GM19035 (cell line): Measurements from ENCODE around the gene ZNF221.
"Not testable (repeated sequence)": the region's sequence is repeated elsewhere in the genome, so short reads cannot be mapped to it uniquely, and the experiment has no call there.

Experiments used
- ATAC-seq: cut with Tn5 transposase; IDR thresholded peaks from one replicate; pipeline ENCODE4 v1.9.1; 2021; ENCODE audit not compliant: unreplicated experiment

Gene ZNF221

DNA sequence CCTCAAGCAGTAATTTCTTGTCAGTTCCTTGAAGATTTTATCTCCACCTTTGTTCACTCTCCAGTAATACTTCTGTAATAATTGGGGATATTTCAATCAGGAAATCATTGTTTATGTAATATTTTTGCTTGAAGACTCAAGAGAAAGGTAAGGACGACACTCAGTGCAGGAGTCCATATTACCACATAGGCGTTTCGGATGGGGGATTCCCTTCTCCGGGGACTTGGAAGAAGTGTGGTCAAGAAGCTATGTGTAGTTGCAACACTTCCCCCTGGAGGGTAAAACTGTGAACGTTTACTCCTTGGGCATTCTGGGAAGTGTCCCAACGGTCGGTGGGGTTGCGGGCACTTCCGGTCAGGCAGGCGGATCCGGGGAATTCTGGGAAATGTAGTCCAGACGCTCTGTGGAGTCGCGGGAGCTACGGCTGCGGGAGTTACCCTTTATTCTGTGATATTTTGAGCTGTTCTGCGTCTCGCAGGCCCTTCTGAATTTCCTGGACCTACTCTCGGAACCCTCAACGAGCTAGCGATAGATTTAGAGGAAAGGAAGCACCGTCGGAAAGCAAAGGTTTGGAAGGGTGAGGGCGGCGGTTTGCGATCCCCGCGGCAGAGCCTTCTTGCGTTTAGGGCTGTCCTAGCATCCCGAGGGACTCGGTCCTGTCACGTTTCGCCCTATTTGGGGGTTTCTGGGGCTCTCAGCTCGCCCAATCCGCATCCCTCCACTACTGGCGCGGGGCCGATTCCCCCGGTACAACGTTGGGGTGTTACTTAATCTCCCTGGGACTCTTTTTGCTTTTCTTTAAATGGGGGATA, at the start of gene ZNF221:
Gene ZNF221, plus strand, starts transcription at position 395 of the 812 bp plus-strand sequence. CDS start 11,499 bp downstream, outside the sequence.
- peak; percentile 90 for ATAC-seq

DNA sequence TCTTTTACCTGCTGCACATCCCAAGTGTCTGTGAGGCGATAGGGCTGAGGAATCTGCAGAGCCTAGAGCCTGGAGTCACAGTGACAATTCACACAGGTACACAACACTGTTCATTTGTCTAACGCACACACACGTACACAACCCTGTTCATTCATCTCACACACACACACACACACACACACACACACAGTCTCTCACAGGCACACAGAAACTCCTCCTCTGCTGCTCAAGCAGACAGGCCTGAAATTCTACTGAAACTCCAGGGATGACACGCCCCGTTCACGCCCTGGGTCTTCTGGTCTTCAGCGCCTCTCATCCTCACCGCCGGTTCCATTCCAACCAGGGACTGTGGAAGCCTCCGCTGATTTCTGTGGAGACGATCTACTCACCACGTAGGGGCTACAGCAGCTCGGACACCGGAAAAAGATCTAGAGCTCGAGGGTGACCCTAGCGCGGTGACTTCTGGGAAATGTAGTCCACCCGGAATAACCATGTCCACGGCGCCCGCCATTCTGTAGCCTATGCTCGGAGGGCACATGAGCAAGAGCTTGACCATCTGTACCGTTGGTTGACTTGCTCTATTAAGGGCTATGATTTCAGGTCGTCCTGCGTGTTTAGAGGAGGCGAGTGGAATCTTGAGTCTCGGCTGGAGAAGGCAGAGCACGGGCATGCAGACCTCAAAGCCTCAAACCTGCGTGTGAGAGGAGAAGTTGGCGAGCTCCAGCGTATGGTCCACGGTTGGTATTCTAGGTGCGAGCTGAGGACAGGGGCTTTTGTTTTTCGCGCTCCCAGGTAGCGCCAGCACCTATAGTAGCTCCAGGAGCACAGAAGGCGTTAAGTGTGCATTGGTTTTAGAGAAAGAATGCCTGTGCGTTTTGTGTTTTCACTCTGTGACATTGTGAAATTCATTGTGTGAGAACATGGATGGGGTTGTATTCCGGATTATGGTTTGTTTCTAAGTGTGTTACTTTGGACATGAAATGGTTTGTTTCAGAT, 49.3 kb upstream of the ZNF221 start:
- peak; percentile 71 for ATAC-seq

DNA sequence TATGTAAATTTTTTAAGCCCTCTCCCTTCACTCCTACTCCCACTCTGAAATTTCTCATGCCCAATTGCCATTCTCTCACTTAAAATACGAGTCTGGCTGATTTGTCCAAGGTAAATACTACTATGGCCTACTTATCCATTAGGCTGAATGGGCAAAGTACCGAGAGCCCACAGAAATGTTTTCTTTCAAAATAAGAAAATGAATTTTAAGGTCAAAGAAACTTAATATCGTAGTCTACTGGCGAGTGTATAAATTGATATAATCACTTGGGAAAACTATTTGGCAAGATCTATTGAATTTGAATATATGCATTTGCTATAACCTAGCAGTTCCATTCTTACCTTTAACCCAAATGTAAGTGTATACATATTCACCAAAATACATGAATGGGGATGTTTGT, 48.6 kb upstream of the ZNF221 start:
- ATAC-seq, result no peak

DNA sequence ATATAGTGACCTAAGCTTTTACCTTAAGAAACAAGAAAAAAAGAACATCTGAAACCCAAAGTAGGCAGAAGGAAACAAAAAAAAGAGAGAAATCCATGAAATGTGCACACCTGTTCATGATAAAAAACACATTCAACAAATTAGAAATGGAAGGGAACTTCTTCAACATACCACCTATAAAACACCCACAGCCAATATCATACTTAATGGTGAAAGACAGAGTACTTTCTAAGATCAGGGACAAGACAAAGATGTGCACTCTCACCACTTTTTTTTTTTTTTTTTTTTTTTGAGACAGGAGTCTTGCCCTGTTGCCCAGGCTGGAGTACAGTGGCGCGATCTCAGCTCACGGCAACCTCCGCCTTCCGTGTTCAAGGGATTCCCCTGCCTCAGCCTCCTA, 45.1 kb upstream of the ZNF221 start:
- ATAC-seq, result no peak

DNA sequence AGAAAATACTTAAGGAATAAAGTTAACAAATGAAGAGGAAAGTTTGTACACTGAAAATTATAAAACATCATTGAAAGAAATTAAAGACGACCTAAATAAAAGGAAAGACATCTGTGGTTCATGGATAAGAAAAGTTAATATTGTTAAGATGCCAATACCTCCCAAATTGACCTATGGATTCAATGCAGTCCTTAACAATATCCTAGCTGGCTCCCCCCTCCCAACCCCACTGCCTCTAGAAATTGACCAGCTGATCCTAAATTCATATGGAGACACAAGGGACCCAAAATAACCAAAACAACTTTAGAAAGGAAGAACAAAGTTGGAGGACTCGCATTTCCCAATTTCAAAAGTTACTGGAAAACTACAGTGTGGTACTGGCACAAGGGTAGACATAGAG, 44.3 kb upstream of the ZNF221 start:
- no peak for ATAC-seq

DNA sequence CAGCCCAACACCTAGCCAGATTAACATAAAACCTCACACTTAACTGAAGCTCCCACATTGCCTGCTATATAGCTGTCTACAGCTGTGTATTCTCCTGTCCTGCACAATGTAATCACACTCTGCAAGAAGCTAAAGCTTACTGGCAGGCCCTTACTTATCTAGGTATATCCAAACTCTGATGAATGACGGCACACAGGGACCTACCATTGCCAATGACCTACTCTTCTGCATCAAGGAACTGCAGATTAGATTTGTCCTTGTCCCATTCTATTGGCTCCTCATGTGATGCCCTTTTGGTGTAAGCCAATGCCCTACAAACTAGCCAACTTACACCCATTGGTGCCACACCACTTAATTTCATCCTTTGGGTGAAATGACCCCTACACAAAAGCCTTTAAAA, 42.4 kb upstream of the ZNF221 start:
- no peak for ATAC-seq

DNA sequence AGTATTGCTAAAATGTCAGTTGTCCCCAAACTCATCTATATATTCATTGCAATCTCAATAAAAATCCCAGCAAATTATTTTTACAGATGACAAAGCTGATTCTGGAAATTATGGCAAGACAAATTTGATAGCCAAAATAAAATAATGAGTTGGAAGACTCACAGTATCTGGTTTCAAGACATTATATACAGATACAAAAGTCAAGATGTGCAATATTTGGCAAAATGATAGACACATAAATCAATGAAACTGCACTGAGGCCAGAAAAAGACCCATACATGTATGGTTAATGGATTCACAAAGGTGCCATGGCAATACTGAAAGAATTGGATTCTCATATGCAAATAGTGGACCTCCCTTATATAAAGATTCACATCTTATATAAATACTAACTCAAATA, 40.1 kb upstream of the ZNF221 start:
- no peak for ATAC-seq

DNA sequence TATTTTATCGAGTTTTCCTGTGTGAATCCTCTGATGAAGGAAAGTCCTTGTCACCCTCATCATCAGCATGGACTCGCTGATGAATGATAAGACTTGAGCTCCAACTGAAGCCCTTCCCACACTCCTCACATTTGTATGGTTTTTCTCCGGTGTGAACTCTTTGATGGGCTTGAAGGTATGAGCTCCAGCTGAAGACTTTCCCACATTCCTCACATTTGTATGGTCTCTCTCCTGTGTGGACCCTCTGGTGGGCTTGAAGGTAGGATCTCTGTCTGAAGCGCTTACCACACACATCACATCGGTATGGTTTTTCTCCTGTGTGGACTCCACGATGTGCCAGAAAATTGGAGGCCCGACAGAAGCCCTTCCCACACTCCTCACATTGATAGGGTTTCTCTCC, 37.6 kb upstream of the ZNF221 start:
- ATAC-seq, result no peak

DNA sequence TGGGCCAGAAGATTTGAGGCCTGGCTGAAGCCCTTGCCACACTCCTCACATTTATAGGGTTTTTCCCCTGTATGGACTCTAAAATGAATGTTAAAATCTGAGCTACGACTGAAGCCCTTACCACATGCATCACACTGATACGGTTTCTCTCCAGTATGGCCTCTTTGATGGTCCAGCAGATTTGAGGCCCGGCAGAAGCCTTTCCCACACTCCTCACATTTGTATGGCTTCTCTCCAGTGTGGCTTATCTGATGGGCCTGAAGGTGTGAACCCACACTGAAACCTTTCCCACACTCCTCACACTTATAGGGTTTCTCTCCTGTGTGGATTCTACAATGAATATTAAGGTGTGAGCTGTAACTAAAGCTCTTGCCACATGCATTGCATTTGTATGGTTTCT, 37.0 kb upstream of the ZNF221 start:
- ATAC-seq, result no peak

DNA sequence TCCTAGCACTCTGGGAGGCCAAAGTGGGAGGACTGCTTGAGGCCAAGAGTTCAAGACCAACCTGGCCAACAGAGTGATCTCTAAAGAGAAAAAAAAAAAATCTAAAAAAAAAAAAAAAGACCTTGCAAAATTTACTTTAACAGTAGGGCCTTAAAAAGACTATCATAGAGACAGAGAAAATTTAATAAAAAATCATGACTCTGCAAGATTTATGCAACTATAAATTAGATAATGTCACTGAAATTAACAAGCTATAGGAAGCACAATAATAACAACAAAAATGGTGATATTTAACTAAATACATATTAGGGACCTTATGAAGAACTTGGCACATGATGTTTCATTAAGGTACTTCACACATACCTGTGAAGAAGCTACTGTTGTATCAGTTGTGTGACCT, 27.2 kb upstream of the ZNF221 start:
- no peak for ATAC-seq

DNA sequence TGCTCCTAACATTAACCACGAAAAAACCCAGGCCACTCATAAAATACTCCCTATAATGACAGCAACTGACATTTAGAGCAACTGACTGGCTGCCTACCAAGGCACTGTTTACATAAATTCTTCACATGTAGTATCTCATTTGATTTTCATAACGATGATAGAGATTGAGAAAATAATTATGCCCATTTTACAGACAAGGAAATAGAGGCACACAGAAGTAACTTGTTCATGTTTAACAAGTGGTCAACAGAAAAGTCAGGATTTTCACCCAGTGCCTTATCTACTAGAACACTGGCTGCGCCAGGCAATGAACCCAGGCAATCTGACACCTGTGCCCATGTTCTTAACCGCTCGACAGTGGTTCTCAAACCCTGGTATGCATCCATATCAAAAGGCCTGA, 22.2 kb upstream of the ZNF221 start:
- no peak for ATAC-seq

DNA sequence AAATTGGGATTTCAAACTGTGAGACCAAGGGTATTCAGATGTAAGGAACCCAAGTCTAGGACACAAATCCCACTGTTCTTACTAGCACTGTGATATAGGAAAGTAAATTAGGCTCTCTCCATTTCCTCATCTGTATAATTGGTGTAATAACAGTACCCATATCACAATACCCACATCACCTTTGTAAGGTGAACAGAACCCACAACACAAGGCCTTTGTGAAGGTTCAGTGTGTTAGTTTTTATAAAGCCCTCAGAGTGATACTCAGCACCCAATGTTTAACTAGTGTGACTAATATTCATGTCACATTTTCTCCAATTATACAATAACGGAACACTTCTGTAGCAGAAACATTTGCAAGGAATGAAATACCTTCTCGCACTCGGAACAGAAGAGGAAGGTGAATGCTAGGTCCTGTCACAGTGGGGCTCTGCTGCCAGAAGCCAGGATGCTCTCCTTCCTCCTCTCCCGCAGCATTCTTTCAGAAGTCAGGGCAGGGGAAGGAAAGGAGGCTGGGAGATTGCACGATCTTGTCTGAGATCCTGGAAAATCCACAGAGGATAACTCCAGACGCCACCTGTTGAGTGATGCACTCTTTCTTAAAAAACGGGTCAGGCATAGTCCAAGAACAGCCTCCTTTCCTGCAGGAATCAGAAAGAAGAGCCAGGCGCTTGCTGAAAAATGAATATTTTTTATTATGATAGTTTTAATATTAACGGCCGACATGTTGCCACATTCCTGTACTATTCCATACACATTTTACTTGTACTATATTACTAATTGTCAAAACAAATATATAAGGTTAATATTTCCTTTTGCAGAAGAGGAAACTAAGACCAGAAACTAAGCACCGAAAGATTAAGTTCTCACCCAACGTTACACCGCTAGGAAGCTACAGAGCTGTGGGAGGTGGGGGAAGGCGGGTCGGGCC, 16.7 kb upstream of the ZNF221 start:
- ATAC-seq, result no peak

DNA sequence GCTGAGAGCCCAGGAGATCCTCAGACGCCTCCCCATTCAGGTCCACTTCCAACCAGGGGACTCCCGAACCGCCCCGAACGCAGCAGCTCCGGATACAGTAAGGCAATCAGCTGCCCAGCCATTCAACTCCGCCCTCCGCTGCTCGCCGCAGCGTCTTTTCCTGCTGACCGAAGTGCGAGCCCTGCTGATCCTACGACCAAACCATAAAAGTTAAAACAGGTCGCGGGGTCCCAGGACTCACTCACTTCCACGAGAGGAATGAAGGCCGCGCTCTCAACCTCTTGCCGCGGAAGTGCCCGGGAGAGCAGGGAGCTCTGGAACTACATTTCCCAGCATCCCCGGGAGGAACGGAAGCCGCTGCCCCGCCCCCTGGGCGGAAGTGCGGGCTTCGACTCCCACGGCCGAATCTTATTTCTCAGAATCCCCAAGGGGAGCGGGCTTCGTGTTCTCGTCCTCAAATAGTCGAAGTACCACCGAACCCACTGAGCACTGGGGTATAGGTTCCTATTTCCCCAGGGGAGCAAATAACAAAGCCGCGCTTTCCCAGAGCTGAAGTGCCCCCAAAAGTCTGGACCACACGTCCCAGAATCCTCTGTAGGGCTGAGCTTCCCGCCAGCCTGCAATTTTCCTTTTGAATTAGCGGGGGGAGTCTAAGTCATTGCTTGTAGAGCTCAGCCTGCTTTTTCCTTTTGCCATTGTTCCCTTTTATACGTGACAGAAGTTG, 15.9 kb upstream of the ZNF221 start, which contains the start of gene ZNF45:
Gene ZNF45, minus strand, starts transcription at position 298 of the 724 bp plus-strand sequence. CDS start 13,097 bp downstream, outside the sequence.
- ATAC-seq, result peak; percentile 96

DNA sequence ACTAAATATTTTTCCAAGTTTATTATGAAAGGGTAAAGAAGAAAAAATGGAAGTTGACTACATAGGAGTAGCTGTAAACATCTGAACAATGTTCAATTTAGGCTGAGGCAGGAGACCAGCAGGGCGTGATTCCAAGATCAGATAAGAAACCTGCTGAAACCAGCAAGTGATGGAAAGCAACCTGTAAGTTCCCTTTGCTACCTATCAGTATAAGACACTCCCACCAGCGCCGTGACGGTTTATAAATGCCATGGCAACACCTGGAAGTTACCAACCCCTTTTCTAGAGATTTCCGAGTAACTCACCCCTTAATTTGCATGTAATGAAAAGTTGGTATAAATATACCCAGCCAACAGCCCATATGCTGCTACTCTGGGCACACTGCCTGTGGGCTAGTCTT, 14.8 kb upstream of the ZNF221 start:
- no peak for ATAC-seq

DNA sequence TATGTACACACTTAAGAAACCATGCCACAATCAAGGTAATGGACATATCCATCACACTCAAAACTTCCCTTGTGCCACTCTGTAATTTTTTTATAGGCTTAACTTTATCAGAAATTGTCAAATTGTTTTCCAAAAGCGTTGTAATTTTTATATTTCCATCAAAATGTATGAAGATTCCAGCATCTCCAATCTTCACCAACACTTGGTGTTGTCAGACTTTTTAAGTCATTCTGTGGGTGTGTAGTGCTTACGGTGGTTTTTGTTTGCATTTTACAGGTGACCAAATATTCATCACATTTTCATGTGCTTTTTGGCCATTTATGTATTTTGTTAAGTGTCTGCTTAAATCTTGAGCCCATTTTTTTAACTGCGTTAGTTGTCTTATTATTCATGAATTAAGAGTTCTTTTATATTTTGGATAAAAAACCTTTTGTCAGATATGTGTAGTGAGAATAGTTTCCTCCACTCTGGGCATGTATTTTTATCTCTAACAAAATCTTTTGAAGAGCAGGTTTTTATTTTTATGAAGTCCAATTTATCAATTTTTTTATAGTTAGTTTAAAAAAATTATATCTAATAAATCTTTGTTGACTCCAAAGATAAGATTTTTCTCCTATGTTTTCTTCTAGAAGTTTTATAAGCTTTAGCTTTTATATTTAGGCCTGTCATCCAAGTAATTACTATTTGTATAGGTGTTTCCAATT, 11.3 kb upstream of the ZNF221 start:
- no peak for ATAC-seq

DNA sequence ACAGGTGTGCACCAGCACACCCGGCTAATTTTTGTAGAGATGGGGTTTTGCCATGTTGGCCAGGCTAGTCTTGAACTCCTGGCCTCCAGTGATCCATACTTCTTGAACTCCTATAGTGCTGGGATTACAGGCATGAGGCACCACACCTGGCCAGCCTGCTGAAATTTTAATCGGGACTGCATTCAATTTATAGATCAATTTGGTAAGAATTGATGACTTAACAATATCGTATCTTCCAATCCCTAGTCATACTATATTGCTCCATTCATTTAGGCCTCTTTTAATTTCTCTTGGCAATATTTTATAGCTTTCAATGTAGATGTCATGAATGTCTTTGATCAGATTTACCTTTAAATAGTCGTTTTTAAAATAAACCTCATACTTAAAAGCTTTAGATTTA, 10.3 kb upstream of the ZNF221 start:
- no peak for ATAC-seq

DNA sequence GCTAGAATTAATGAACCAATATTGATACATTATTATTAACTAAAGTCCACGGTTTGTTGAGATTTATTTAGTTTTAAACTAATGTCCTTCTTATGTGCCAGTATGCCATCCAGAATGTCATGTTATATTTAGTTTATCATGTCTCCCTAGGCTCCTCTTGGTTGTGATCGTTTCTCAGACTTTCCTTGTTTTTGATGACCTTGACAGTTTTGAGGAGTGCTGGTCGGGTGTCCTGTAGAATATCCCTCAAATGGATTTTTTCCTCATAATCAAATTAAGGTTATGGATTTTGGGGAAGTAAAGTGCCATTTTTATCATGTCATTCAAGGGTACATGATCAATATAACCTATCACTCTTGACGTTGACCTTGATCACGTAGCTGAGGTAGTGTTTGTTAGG, 9.8 kb upstream of the ZNF221 start:
- no peak for ATAC-seq

DNA sequence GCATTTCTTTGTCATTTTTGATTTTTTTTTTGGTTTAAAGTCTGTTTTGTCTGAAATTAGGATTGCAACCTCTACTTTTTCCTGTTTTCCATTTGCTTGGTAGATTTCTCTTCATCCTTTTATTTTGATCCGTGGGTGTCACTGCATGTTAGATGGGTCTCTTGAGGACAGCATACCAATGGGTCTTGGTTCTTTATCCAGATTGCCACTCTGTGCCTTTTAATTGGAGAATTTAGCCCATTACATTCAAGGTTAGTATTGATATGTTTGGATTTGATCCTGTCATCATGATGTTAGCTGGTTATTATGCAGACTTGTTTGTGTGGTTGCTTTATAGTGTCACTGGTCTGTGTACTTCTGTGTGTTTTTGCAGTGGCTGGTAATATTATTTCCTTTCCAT, 3.6 kb upstream of the ZNF221 start:
- ATAC-seq, result not testable (repeated sequence)

DNA sequence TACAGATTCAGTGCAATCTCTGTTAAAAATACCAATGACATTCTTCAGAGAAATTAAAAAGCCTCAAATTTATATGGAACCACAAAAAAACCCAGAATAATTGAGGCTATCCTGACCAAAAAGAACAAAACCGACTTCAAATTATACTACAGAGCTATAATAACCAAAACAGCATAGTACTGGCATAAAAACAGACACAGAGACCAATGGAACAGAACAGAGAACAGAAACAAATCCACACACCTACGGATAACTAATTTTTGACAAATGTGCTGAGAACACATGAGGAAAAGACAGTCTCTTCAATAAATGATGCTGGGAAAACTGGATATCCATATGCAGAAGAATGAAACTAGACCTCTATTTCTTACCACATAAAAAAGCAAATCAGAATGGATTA, 1.2 kb upstream of the ZNF221 start:
- not testable (repeated sequence) for ATAC-seq
